Liver (tissue), 9 donors: Measurements from ENCODE around the gene THBD. TPM values are rescaled to one million over a fixed set of nuclear protein-coding genes. Genes with fewer than 3 reads are reported as not detected.

Experiments
- DNase-seq: peaks from one replicate; pipeline ENCODE4 v3.0.0-alpha.2; 2017; ENCODE audit warnings: low spot score
- H3K27ac ChIP-seq, 2 donors: one replicate each; pipeline ENCODE4 v1.7.0; 2013; ENCODE audit warnings: inconsistent platforms in 2 of 2, low read length in 2 of 2, control low read depth in 1 of 2, low read depth in 1 of 2, mild to moderate bottlenecking in 1 of 2
- H3K27me3 ChIP-seq, 4 donors: one replicate each; pipeline versions ENCODE4 v1.6.1 to v1.7.0; 2013; ENCODE audit warnings: low read length in 3 of 4, inconsistent platforms in 1 of 4, mild to moderate bottlenecking in 1 of 4, moderate library complexity in 1 of 4; ENCODE audit not compliant: control insufficient read depth in 4 of 4, insufficient read depth in 4 of 4
- H3K36me3 ChIP-seq, 4 donors: one replicate each; pipeline versions ENCODE4 v1.6.1 to v1.7.0; 2013; ENCODE audit warnings: low read length in 3 of 4, mild to moderate bottlenecking in 3 of 4, low read depth in 1 of 4, moderate library complexity in 1 of 4; ENCODE audit not compliant: control insufficient read depth in 4 of 4, insufficient read depth in 3 of 4
- H3K4me1 ChIP-seq, 4 donors: one replicate each; pipeline versions ENCODE4 v1.6.1 to v1.7.0; 2013; ENCODE audit warnings: low read length in 3 of 4, mild to moderate bottlenecking in 3 of 4, moderate library complexity in 1 of 4; ENCODE audit not compliant: control insufficient read depth in 4 of 4, insufficient read depth in 4 of 4
- H3K4me3 ChIP-seq, 3 donors: one replicate each; pipeline versions ENCODE4 v1.6.1 to v1.7.0; 2013; ENCODE audit warnings: low read length in 3 of 3, control low read depth in 1 of 3, low read depth in 1 of 3, mild to moderate bottlenecking in 1 of 3
- H3K9ac ChIP-seq, 2 donors: one replicate each; pipeline ENCODE4 v1.7.0; 2013; ENCODE audit warnings: low read length in 2 of 2, mild to moderate bottlenecking in 2 of 2, moderate library complexity in 2 of 2, control low read depth in 1 of 2, low read depth in 1 of 2
- H3K9me3 ChIP-seq, 4 donors: one replicate each; pipeline versions ENCODE4 v1.6.1 to v1.7.0; 2013; ENCODE audit warnings: low read length in 3 of 4; ENCODE audit not compliant: control insufficient read depth in 4 of 4
- ATF3 ChIP-seq: IDR thresholded peaks from 2 replicates; pipeline ENCODE4 v1.6.1; 2016; ENCODE audit warnings: antibody characterized with exemption
- CTCF ChIP-seq: fragments of 150-350 bp; IDR thresholded peaks from 2 replicates; pipeline ENCODE4 v1.5.1; 2017; ENCODE audit warnings: improper control_type of control experiment, low read depth, low read length; ENCODE audit not compliant: missing input control
- EGR1 ChIP-seq, 2 donors: IDR thresholded peaks; 2 replicates each; pipeline ENCODE4 v1.6.1; 2016 to 2018; ENCODE audit warnings: antibody characterized with exemption in 2 of 2, low read depth in 2 of 2
- FOXA1 ChIP-seq: IDR thresholded peaks from 2 replicates; pipeline ENCODE4 v1.6.1; 2016; ENCODE audit warnings: antibody characterized with exemption
- FOXA2 ChIP-seq: IDR thresholded peaks from 2 replicates; pipeline ENCODE4 v1.6.1; 2016; ENCODE audit warnings: antibody characterized with exemption
- GABPA ChIP-seq, 2 donors: IDR thresholded peaks in 1 of 2; conservative IDR thresholded peaks in 1 of 2; 2 replicates each; pipeline ENCODE4 v1.6.1; 2016; ENCODE audit warnings: antibody characterized with exemption in 2 of 2, mild to moderate bottlenecking in 1 of 2, moderate library complexity in 1 of 2
- HNF4A ChIP-seq, 2 donors: conservative IDR thresholded peaks; 2 replicates each; pipeline ENCODE4 v1.6.1; 2016; ENCODE audit warnings: antibody characterized with exemption in 2 of 2, mild to moderate bottlenecking in 2 of 2
- HNF4G ChIP-seq: IDR thresholded peaks from 2 replicates; pipeline ENCODE4 v1.6.1; 2016; ENCODE audit warnings: antibody characterized with exemption
- JUND ChIP-seq, 2 donors: IDR thresholded peaks; 2 replicates each; pipeline ENCODE4 v1.6.1; 2016; ENCODE audit warnings: antibody characterized with exemption in 2 of 2
- NR2F2 ChIP-seq: IDR thresholded peaks from 2 replicates; pipeline ENCODE4 v1.6.1; 2016; ENCODE audit warnings: antibody characterized with exemption
- RAD21 ChIP-seq, 2 donors: IDR thresholded peaks; 2 replicates each; pipeline ENCODE4 v1.6.1; 2016; ENCODE audit warnings: antibody characterized with exemption in 2 of 2, mild to moderate bottlenecking in 2 of 2
- REST ChIP-seq: IDR thresholded peaks from 2 replicates; pipeline ENCODE4 v1.6.1; 2016; ENCODE audit warnings: antibody characterized with exemption, mild to moderate bottlenecking
- RXRA ChIP-seq, 2 donors: IDR thresholded peaks; 2 replicates each; pipeline ENCODE4 v1.6.1; 2017 to 2018; ENCODE audit warnings: antibody characterized with exemption in 2 of 2, mild to moderate bottlenecking in 1 of 2
- SP1 ChIP-seq: IDR thresholded peaks from 2 replicates; pipeline ENCODE4 v1.6.1; 2018; ENCODE audit warnings: antibody characterized with exemption, mild to moderate bottlenecking
- TAF1 ChIP-seq: conservative IDR thresholded peaks from 2 replicates; pipeline ENCODE4 v1.6.1; 2016; ENCODE audit warnings: antibody characterized with exemption, mild to moderate bottlenecking
- YY1 ChIP-seq: IDR thresholded peaks from 2 replicates; pipeline ENCODE4 v1.6.1; 2016; ENCODE audit warnings: antibody characterized with exemption, mild to moderate bottlenecking
- ZBTB33 ChIP-seq: IDR thresholded peaks from 2 replicates; pipeline ENCODE4 v1.6.1; 2016; ENCODE audit warnings: antibody characterized with exemption
- WGBS: extraction: QIAGEN DNeasy Blood & Tissue Kit; methylation state at CpG from one replicate; pipeline ENCODE4 v1.1.7; 2013; 5-methylcytosine and 5-hydroxymethylcytosine counted together
- polyA plus RNA-seq, 2 donors: library from polyadenylated mRNA; stranded (reverse) in 1 of 2; unstranded in 1 of 2; fragments of 200-250 nt in 1 of 2; fragments of >200 nt in 1 of 2; fragmentation: Nextera tagmentation in 1 of 2; extraction: Ambion mirVana in 1 of 2; gene quantifications; one replicate each; pipeline versions ENCODE4 v1.2.1 to v1.2.3, GENCODE V29; 2013 to 2015
- total RNA-seq, 2 donors: library from RNA; depleted of rRNA; stranded (reverse); fragments of >200 nt; gene quantifications; one replicate each; pipeline ENCODE4 v1.2.3, GENCODE V29; 2014
- TF ChIP-seq, protein P1 (sequence below): IDR thresholded peaks from 2 replicates; pipeline ENCODE4 v1.6.1; 2016; ENCODE audit warnings: antibody characterized with exemption
- donor health status: healthy.
- donor health status: healthy.
- donor health status: healthy.
- donor health status: healthy.
- donor health status: healthy.

THBD gene
- total and polyA plus RNA-seq, 4 donors = 1.4 to 6.6 (median 3.1) TPM

DNA sequence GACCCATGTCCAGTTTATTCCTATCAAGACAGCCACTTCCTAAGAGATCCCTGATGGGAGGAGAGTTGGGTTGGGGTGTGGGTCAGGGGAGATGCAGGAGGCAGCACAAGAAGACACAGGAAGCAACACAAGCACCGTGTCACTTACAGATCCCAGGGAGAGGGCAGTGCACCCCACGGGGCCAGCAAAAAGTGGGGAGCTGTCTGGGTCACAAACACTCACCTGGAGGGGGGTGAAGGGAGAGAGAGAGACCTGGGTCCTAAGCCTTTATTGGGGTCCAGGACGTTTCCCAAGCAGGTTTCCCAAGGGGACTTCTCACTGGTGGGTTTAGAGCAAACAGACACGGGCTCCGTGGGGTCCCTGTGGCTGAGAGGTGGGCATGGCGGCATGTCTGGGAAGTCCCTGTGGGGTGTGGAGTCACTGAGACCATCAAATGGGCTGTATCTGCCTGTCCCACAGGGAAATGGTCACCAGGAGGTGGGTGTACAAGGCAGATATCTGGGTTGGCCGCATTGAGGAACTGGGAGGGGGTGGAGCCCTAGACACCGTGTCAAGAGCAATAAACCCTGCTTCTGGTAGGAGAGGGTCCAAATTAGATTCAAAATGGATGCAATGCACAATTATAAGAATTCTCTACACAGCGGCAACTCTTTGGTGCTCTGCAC is 38.2 kb upstream of the THBD start:
- H3K9ac ChIP-seq = no peak overlapping the region
- no peaks in the 10 kb centered on the region for H3K36me3 ChIP-seq
- DNase-seq = peak; percentile 60
- no peak overlapping the region for H3K4me3 ChIP-seq
- no peaks in the 10 kb centered on the region for H3K27me3 ChIP-seq
- 73% methylated on average over 9 of the region's 9 CpGs for WGBS
- no peaks in the 10 kb centered on the region for H3K9me3 ChIP-seq
- TF ChIP-seq HNF4A (conservative IDR thresholded peaks at IDR 0.05) (no peak), HNF4G (no peak), RXRA (IDR thresholded peaks at IDR 0.05) (no peak), NR2F2 (no peak), CTCF (no peak), GABPA (IDR thresholded peaks at IDR 0.05 in 1 of 2, conservative IDR thresholded peaks at IDR 0.05 in 1 of 2) (no peak), REST (no peak), RAD21 (IDR thresholded peaks at IDR 0.05) (no peak), SP1 (no peak), FOXA2 (no peak), EGR1 (IDR thresholded peaks at IDR 0.05; ENCODE audit: low read depth in 2 of 2) (no peak), YY1 (no peak), FOXA1 (no peak), TAF1 (no peak), ATF3 (no peak), JUND (IDR thresholded peaks at IDR 0.05) (no peak), ZBTB33 (no peak)
- TF ChIP-seq, protein P1, sequence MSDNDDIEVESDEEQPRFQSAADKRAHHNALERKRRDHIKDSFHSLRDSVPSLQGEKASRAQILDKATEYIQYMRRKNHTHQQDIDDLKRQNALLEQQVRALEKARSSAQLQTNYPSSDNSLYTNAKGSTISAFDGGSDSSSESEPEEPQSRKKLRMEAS = no peak
- H3K27ac ChIP-seq = peak overlapping the region; percentile 80 to 83
- H3K4me1 ChIP-seq = no peaks in the 10 kb centered on the region
